Trophoblast cell (in vitro differentiated cells and primary cell): ENCODE results near the gene FOXL3.

Experiments used
- DNase-seq, 2 donors: peaks; one replicate each; pipeline ENCODE4 v3.0.0-alpha.2; 2016
- H2AFZ ChIP-seq: 2 replicates; pipeline ENCODE4 v1.6.1; 2013; ENCODE audit warnings: low read length, moderate library complexity, mild to moderate bottlenecking; ENCODE audit not compliant: insufficient read depth, poor library complexity
- H2AK5ac ChIP-seq: 2 replicates; pipeline ENCODE4 v1.6.1; 2013; ENCODE audit warnings: mild to moderate bottlenecking, low read length
- H2BK120ac ChIP-seq: 2 replicates; pipeline ENCODE4 v1.6.1; 2013; ENCODE audit warnings: low read length, mild to moderate bottlenecking, moderate library complexity; ENCODE audit not compliant: insufficient read depth, poor library complexity
- H2BK12ac ChIP-seq: 2 replicates; pipeline ENCODE4 v1.6.1; 2013; ENCODE audit warnings: mild to moderate bottlenecking, low read length, moderate library complexity
- H2BK5ac ChIP-seq: 2 replicates; pipeline ENCODE4 v1.6.1; 2013; ENCODE audit warnings: low read length, low read depth, moderate library complexity, mild to moderate bottlenecking; ENCODE audit not compliant: poor library complexity
- H3K14ac ChIP-seq: 2 replicates; pipeline ENCODE4 v1.6.1; 2013; ENCODE audit warnings: mild to moderate bottlenecking, low read length
- H3K18ac ChIP-seq: 2 replicates; pipeline ENCODE4 v1.6.1; 2013; ENCODE audit warnings: mild to moderate bottlenecking, low read length
- H3K23ac ChIP-seq: 2 replicates; pipeline ENCODE4 v1.6.1; 2013; ENCODE audit warnings: low read length
- H3K27ac ChIP-seq: 2 replicates; pipeline ENCODE4 v1.5.1; 2013; ENCODE audit warnings: low read depth, mild to moderate bottlenecking, inconsistent platforms, low read length, moderate library complexity
- H3K27me3 ChIP-seq: 2 replicates; pipeline ENCODE4 v1.6.1; 2013; ENCODE audit warnings: inconsistent platforms, mild to moderate bottlenecking, low read length, moderate library complexity; ENCODE audit not compliant: insufficient read depth
- H3K36me3 ChIP-seq, 2 experiments: 1 replicate in 1 of 2; 2 replicates in 1 of 2; pipeline ENCODE4 v1.6.1; 2013; ENCODE audit warnings: low read length in 2 of 2, mild to moderate bottlenecking in 2 of 2, moderate library complexity in 1 of 2; ENCODE audit not compliant: insufficient read depth in 2 of 2, control insufficient read depth in 1 of 2
- H3K4ac ChIP-seq: 2 replicates; pipeline ENCODE4 v1.6.1; 2013; ENCODE audit warnings: low read depth, mild to moderate bottlenecking, low read length, moderate library complexity
- H3K4me1 ChIP-seq, 2 experiments: 1 replicate in 1 of 2; 2 replicates in 1 of 2; pipeline ENCODE4 v1.6.1; 2013; ENCODE audit warnings: low read length in 2 of 2, mild to moderate bottlenecking in 2 of 2, moderate library complexity in 1 of 2; ENCODE audit not compliant: insufficient read depth in 2 of 2, control insufficient read depth in 1 of 2
- H3K4me2 ChIP-seq: 2 replicates; pipeline ENCODE4 v1.6.1; 2013; ENCODE audit warnings: inconsistent platforms, mild to moderate bottlenecking, low read length, moderate library complexity
- H3K4me3 ChIP-seq: 2 replicates; pipeline ENCODE4 v1.5.1; 2013; ENCODE audit warnings: mild to moderate bottlenecking, low read depth, low read length, inconsistent platforms
- H3K79me1 ChIP-seq: one replicate; pipeline ENCODE4 v1.6.1; 2013; ENCODE audit warnings: low read length
- H3K79me2 ChIP-seq: 2 replicates; pipeline ENCODE4 v1.6.1; 2013; ENCODE audit warnings: low read length, mild to moderate bottlenecking; ENCODE audit not compliant: control insufficient read depth, insufficient read depth, poor library complexity
- H3K9ac ChIP-seq: 2 replicates; pipeline ENCODE4 v1.6.1; 2013; ENCODE audit warnings: mild to moderate bottlenecking, low read length
- H3K9me3 ChIP-seq: 2 replicates; pipeline ENCODE4 v1.6.1; 2013; ENCODE audit warnings: low read depth, mild to moderate bottlenecking, control low read depth, inconsistent platforms, low read length; ENCODE audit not compliant: insufficient read depth
- H4K12ac ChIP-seq: 2 replicates; pipeline ENCODE4 v1.6.1; 2013; ENCODE audit warnings: low read depth, mild to moderate bottlenecking, low read length, moderate library complexity
- H4K8ac ChIP-seq: 2 replicates; pipeline ENCODE4 v1.6.1; 2013; ENCODE audit warnings: low read depth, mild to moderate bottlenecking, low read length, moderate library complexity
- H4K91ac ChIP-seq: one replicate; pipeline ENCODE4 v1.6.1; 2013; ENCODE audit warnings: low read depth, mild to moderate bottlenecking, low read length, moderate library complexity
- WGBS: extraction: QIAGEN DNeasy Blood & Tissue Kit; methylation state at CpG from one replicate; pipeline ENCODE4 v1.1.7; 2013; ENCODE audit warnings: missing lambda C conversion rate; ENCODE audit not compliant: insufficient read length, insufficient coverage; ENCODE audit errors: extremely low coverage; 5-methylcytosine and 5-hydroxymethylcytosine counted together

Gene FOXL3

GRCh38 chr7:250523-250922 is 39.4 kb upstream of the FOXL3 start:
- Histone ChIP-seq H3K36me3 (no peaks in the 10 kb centered on the region), H4K8ac (no peak overlapping the region), H3K79me1 (no peaks in the 10 kb centered on the region), H3K18ac (no peak overlapping the region), H2BK120ac (no peak overlapping the region), H3K4me1 (no peaks in the 10 kb centered on the region), H2AFZ (no peak overlapping the region), H4K12ac (no peak overlapping the region), H2BK5ac (no peak overlapping the region), H2BK12ac (no peak overlapping the region), H2AK5ac (no peak overlapping the region), H3K23ac (no peak overlapping the region), H3K14ac (no peak overlapping the region), H3K79me2 (peaks cover 1% of the 10 kb centered on the region), H3K27ac (no peak overlapping the region), H4K91ac (no peak overlapping the region), H3K27me3 (no peaks in the 10 kb centered on the region), H3K9me3 (peaks cover 9% of the 10 kb centered on the region), H3K4ac (no peak overlapping the region), H3K4me2 (no peak overlapping the region), H3K4me3 (no peak overlapping the region), H3K9ac (no peak overlapping the region)
- no peak for DNase-seq
- WGBS: no CpG with 5 or more reads among the region's 15 CpGs

GRCh38 chr7:251005-251404 is 39.0 kb upstream of the FOXL3 start:
- no peaks in the 10 kb centered on the region for H3K27me3 ChIP-seq
- H3K4me3 ChIP-seq: no peak overlapping the region
- H2AFZ ChIP-seq: no peak overlapping the region
- no peak overlapping the region for H3K4ac ChIP-seq
- H3K27ac ChIP-seq: no peak overlapping the region
- H3K9ac ChIP-seq: no peak overlapping the region
- no peak overlapping the region for H3K14ac ChIP-seq
- no peak overlapping the region for H4K12ac ChIP-seq
- no peak overlapping the region for H3K4me2 ChIP-seq
- H3K79me1 ChIP-seq: no peaks in the 10 kb centered on the region
- no peak overlapping the region for H3K18ac ChIP-seq
- no peak overlapping the region for H4K91ac ChIP-seq
- no peak overlapping the region for H2BK5ac ChIP-seq
- no peak for DNase-seq
- no peaks in the 10 kb centered on the region for H3K4me1 ChIP-seq
- H2BK120ac ChIP-seq: no peak overlapping the region
- H3K23ac ChIP-seq: no peak overlapping the region
- no peak overlapping the region for H2BK12ac ChIP-seq
- H3K36me3 ChIP-seq: no peaks in the 10 kb centered on the region
- WGBS: no CpG with 5 or more reads among the region's 20 CpGs
- peaks cover 13% of the 10 kb centered on the region for H3K9me3 ChIP-seq
- H3K79me2 ChIP-seq: peaks cover 1% of the 10 kb centered on the region
- H4K8ac ChIP-seq: no peak overlapping the region
- no peak overlapping the region for H2AK5ac ChIP-seq

DNA sequence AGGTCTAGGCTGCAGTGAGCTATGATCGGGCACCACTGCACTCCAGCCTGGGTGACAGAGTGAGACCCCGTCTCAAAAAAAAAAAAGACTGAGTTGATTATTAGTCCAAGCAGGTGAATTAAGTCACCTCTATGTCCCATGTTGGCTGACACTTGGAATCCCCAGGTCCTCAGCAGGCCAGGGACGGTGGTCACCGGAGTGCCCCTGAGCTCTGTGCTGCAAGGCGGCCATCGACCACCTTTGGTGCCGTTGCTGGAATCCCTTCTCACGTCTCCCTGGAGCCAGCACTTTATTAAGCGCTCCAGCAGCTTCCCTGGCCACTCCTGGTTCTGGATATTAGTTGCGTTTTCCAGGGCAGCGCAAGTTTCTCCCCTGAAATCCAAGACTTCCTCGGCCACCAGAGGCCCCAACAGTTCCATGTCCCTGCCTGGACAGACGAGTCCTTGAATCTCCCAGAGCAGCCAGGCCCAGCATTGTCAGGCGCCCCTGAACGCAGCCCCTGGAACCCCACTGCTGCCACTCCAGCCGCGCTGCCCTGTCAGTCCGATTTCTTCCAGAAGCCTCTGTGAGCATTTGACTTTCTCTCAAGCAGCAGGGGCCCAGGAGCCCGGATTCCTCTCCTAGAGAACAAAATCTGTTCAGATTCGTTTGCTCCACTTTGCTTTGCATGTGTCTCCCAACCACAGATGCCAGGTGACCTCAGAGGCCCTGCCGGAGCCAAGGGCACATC is 38.4 kb upstream of the FOXL3 start:
- H4K8ac ChIP-seq: no peak overlapping the region
- H3K9ac ChIP-seq: no peak overlapping the region
- no peak overlapping the region for H3K4ac ChIP-seq
- H4K12ac ChIP-seq: no peak overlapping the region
- no peaks in the 10 kb centered on the region for H3K36me3 ChIP-seq
- H3K14ac ChIP-seq: no peak overlapping the region
- no peak overlapping the region for H2BK5ac ChIP-seq
- DNase-seq: no peak
- no CpG with 5 or more reads among the region's 21 CpGs for WGBS
- no peaks in the 10 kb centered on the region for H3K4me1 ChIP-seq
- peaks cover 1% of the 10 kb centered on the region for H3K79me2 ChIP-seq
- H2AFZ ChIP-seq: no peak overlapping the region
- no peak overlapping the region for H2AK5ac ChIP-seq
- no peak overlapping the region for H3K27ac ChIP-seq
- H2BK120ac ChIP-seq: no peak overlapping the region
- peaks cover 19% of the 10 kb centered on the region for H3K9me3 ChIP-seq
- H4K91ac ChIP-seq: no peak overlapping the region
- H3K23ac ChIP-seq: no peak overlapping the region
- H3K18ac ChIP-seq: no peak overlapping the region
- H3K79me1 ChIP-seq: no peaks in the 10 kb centered on the region
- no peaks in the 10 kb centered on the region for H3K27me3 ChIP-seq
- H3K4me2 ChIP-seq: no peak overlapping the region
- H2BK12ac ChIP-seq: no peak overlapping the region
- no peak overlapping the region for H3K4me3 ChIP-seq

- Histone ChIP-seq H4K8ac (no peak overlapping the region), H3K79me1 (no peaks in the 10 kb centered on the region), H3K4me3 (no peak overlapping the region), H4K91ac (no peak overlapping the region), H3K27ac (no peak overlapping the region), H2BK120ac (no peak overlapping the region), H2BK5ac (no peak overlapping the region), H4K12ac (no peak overlapping the region), H3K27me3 (no peaks in the 10 kb centered on the region), H3K18ac (no peak overlapping the region), H2AK5ac (no peak overlapping the region), H3K36me3 (no peaks in the 10 kb centered on the region), H3K4me1 (no peaks in the 10 kb centered on the region), H3K9me3 (peaks cover 26% of the 10 kb centered on the region), H3K79me2 (no peaks in the 10 kb centered on the region), H3K4ac (no peak overlapping the region), H2AFZ (no peak overlapping the region), H2BK12ac (no peak overlapping the region), H3K4me2 (no peak overlapping the region), H3K23ac (no peak overlapping the region), H3K14ac (no peak overlapping the region), H3K9ac (no peak overlapping the region)
- WGBS: no CpG with 5 or more reads among the region's 29 CpGs
- no peak for DNase-seq
Observed at GRCh38 chr7:252216-252965, 37.6 kb upstream of the FOXL3 start.
